OCI-LY1 (cell line): Measurements from ENCODE around the gene ACVR1B.

ENCODE experiments used
- EZH2 ChIP-seq: fragments of 200-600 bp; sonication (generic), shearing (Covaris generic); IDR thresholded peaks from 2 replicates; pipeline ENCODE4 v1.8.0; 2017; ENCODE audit warnings: borderline replicate concordance, mixed run types, mild to moderate bottlenecking, antibody characterized with exemption, low read length, moderate library complexity, mixed read lengths
- TF ChIP-seq, protein P1 (sequence below): fragments of 200-600 bp; sonication (generic), shearing (Covaris generic); IDR thresholded peaks from 2 replicates; pipeline ENCODE4 v1.5.1; 2017; ENCODE audit warnings: mild to moderate bottlenecking, antibody characterized with exemption, low read length, moderate library complexity, mixed read lengths

DNA sequence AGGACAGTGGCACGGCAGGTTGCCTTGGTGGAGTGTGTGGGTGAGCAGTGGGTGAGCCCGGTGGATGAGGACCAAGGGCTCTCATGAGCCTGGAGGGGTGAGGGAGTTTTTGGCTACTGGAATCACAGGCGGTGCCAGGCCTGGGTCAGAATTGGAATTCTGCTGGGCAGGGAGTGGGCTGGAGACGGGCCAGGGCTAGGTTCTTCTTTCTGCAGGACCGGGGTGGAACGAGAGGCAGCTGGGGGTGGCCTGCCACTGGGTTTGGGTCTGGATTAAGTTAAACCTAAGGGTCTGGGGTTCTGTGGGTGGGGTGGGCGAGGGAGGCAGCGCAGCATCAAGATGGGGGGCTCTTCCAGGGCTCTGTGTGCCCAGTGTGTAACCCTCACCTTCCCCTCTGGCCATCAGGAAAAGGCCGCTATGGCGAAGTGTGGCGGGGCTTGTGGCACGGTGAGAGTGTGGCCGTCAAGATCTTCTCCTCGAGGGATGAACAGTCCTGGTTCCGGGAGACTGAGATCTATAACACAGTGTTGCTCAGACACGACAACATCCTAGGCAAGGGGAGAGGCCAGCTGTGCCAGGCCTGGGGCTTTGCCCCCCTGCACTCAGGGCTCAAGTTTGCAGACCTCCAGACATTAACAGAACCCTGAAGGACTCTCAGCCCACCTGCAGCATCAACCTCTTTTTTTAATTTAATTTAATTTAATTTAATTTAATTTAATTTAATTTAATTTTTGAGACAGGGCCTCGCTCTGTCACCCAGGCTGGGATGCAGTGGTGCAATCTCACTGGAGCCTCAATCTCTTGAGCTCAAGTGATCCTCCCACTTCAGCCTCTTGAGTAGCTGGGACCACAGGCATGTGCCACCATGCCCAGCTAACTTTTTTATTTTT is 37.2 kb upstream of the ACVR1B start:
- TF ChIP-seq, protein P1, sequence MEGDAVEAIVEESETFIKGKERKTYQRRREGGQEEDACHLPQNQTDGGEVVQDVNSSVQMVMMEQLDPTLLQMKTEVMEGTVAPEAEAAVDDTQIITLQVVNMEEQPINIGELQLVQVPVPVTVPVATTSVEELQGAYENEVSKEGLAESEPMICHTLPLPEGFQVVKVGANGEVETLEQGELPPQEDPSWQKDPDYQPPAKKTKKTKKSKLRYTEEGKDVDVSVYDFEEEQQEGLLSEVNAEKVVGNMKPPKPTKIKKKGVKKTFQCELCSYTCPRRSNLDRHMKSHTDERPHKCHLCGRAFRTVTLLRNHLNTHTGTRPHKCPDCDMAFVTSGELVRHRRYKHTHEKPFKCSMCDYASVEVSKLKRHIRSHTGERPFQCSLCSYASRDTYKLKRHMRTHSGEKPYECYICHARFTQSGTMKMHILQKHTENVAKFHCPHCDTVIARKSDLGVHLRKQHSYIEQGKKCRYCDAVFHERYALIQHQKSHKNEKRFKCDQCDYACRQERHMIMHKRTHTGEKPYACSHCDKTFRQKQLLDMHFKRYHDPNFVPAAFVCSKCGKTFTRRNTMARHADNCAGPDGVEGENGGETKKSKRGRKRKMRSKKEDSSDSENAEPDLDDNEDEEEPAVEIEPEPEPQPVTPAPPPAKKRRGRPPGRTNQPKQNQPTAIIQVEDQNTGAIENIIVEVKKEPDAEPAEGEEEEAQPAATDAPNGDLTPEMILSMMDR, result no peak
- TF ChIP-seq EZH2, result no peak
